Natural killer cell (primary cell): Measurements from ENCODE around the gene ZNF445. TPM values are rescaled to one million over a fixed set of nuclear protein-coding genes. Genes with fewer than 3 reads are reported as not detected.

ENCODE experiments used
- ATAC-seq, 3 donors: fragments of 150-1000 bp in 2 of 3; fragments of 200-7000 bp in 1 of 3; cut with Tn5 transposase; 1 replicate in 1 of 3; 2 replicates in 2 of 3; pipeline ENCODE4 v1.10.0; 2021; ENCODE audit warnings: mild to moderate bottlenecking in 2 of 3, moderate library complexity in 2 of 3
- DNase-seq, 2 donors: peaks; one replicate each; pipeline versions ENCODE4 v3.0.0 to v3.0.0-alpha.2; 2013 to 2021; ENCODE audit warnings: mixed read lengths in 1 of 2
- H3K27ac ChIP-seq: one replicate; pipeline ENCODE4 v1.5.1; 2013; ENCODE audit warnings: mild to moderate bottlenecking, low read length
- H3K27me3 ChIP-seq: one replicate; pipeline ENCODE4 v1.6.1; 2013; ENCODE audit warnings: low read length; ENCODE audit not compliant: control insufficient read depth, insufficient read depth
- H3K36me3 ChIP-seq: one replicate; pipeline ENCODE4 v1.6.1; 2013; ENCODE audit warnings: low read length; ENCODE audit not compliant: control insufficient read depth, insufficient read depth
- H3K4me1 ChIP-seq: one replicate; pipeline ENCODE4 v1.6.1; 2013; ENCODE audit warnings: low read length; ENCODE audit not compliant: control insufficient read depth, insufficient read depth
- H3K4me3 ChIP-seq: one replicate; pipeline ENCODE4 v1.5.1; 2013; ENCODE audit warnings: low read length
- H3K9me3 ChIP-seq: one replicate; pipeline ENCODE4 v1.6.1; 2013; ENCODE audit warnings: low read length; ENCODE audit not compliant: control insufficient read depth, insufficient read depth
- H3K27ac Mint-ChIP-seq, 2 donors: one replicate each; pipeline ENCODE4 v1.8.0; 2022; ENCODE audit warnings: mild to moderate bottlenecking in 2 of 2, mixed read lengths in 2 of 2, moderate library complexity in 1 of 2
- H3K27me3 Mint-ChIP-seq, 2 donors: one replicate each; pipeline ENCODE4 v1.8.0; 2022; ENCODE audit warnings: low read depth in 2 of 2, mixed read lengths in 2 of 2
- H3K36me3 Mint-ChIP-seq: one replicate; pipeline ENCODE4 v1.8.0; 2022; ENCODE audit warnings: mixed read lengths
- H3K4me1 Mint-ChIP-seq, 2 donors: one replicate each; pipeline ENCODE4 v1.8.0; 2022; ENCODE audit warnings: mixed read lengths in 2 of 2
- H3K4me3 Mint-ChIP-seq: one replicate; pipeline ENCODE4 v1.8.0; 2022; ENCODE audit warnings: mild to moderate bottlenecking, moderate library complexity, mixed read lengths
- H3K9me3 Mint-ChIP-seq, 2 donors: one replicate each; pipeline ENCODE4 v1.8.0; 2022; ENCODE audit warnings: mixed read lengths in 2 of 2
- WGBS: methylation state at CpG from one replicate; pipeline ENCODE4 v1.1.7; 2013; ENCODE audit warnings: missing lambda C conversion rate; ENCODE audit not compliant: insufficient coverage; 5-methylcytosine and 5-hydroxymethylcytosine counted together
- intact Hi-C: fragments of 100-400 bp; cut with micrococcal nuclease; formaldehyde crosslinking; loops from one replicate; pipeline ENCODE4 v1.14.2; 2022
- total RNA-seq, 4 donors: library from RNA; stranded (reverse); fragments of 120-200 nt in 1 of 4; gene quantifications; one replicate each; pipeline versions ENCODE4 v1.2.3 to v1.2.4, GENCODE V29; 2013 to 2022
- TF ChIP-seq, protein P1 (sequence below): fragments of 200-600 bp; IDR thresholded peaks from one replicate; pipeline ENCODE4 v1.8.0; 2022; ENCODE audit warnings: antibody characterized with exemption

Gene ZNF445
- total RNA-seq, 3 donors from 2014 or later (not counting 1 experiment from before 2014, with no cell fraction given) = 15.5 to 24.4 (median 17.4) TPM

DNA sequence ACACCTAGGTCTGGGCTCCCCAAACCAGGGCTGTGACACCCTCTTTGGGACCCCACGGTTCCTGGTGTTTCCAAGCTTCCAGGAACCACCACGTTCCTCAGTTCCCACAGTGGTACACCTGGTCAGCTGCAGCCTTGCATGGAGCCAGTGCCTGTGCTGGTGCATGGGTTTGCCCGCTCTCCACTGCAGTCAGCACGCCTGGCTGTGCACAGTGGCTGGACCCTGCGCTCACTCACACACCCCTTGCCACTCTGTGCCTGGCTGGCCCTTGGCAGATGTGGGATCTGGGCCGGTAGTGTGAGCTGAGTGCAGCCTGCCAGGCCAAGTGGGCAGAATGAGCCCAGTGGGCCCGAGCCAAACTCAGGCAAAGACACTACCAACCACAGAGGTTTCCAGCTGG, 90.1 kb downstream of the ZNF445 start:
- Histone ChIP-seq H3K36me3 (no peaks in the 10 kb centered on the region), H3K4me3 (no peak overlapping the region), H3K4me1 (no peaks in the 10 kb centered on the region), H3K27me3 (no peaks in the 10 kb centered on the region), H3K9me3 (peaks cover 8% of the 10 kb centered on the region), H3K27ac (no peak overlapping the region)
- Mint-ChIP-seq H3K9me3 (peaks cover 0 to 2% of the 10 kb centered on the region in 2 donors), H3K27ac (no peak overlapping the region), H3K4me1 (peaks cover 0 to 4% of the 10 kb centered on the region in 2 donors), H3K4me3 (no peak overlapping the region), H3K36me3 (no peaks in the 10 kb centered on the region), H3K27me3 (no peaks in the 10 kb centered on the region)
- intact Hi-C loops = no loop called here
- DNase-seq = no peak
- TF ChIP-seq, protein P1, sequence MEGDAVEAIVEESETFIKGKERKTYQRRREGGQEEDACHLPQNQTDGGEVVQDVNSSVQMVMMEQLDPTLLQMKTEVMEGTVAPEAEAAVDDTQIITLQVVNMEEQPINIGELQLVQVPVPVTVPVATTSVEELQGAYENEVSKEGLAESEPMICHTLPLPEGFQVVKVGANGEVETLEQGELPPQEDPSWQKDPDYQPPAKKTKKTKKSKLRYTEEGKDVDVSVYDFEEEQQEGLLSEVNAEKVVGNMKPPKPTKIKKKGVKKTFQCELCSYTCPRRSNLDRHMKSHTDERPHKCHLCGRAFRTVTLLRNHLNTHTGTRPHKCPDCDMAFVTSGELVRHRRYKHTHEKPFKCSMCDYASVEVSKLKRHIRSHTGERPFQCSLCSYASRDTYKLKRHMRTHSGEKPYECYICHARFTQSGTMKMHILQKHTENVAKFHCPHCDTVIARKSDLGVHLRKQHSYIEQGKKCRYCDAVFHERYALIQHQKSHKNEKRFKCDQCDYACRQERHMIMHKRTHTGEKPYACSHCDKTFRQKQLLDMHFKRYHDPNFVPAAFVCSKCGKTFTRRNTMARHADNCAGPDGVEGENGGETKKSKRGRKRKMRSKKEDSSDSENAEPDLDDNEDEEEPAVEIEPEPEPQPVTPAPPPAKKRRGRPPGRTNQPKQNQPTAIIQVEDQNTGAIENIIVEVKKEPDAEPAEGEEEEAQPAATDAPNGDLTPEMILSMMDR = no peak
- ATAC-seq = no peak
- WGBS = 96% methylated on average over 7 of the region's 7 CpGs

Other genes with a start within 250 kb of the ZNF445 start
- not detected for gene TOPAZ1, start 235.8 kb downstream of the ZNF445 start, total RNA-seq
- 10 to 100 TPM; 10.9 to 11.2 (median 11.0) TPM for gene TCAIM, start 138.9 kb downstream of the ZNF445 start, total RNA-seq
- 1 to 10 TPM; 1.7 to 6.5 (median 3.4) TPM for gene ZKSCAN7, start 77.5 kb upstream of the ZNF445 start, total RNA-seq
- gene ZNF660, start 107.3 kb upstream of the ZNF445 start, total RNA-seq = 1 to 10 TPM; 4.6 to 7.7 (median 7.3) TPM
- gene ZNF197, start 147.4 kb upstream of the ZNF445 start, total RNA-seq = 10 to 100 TPM in 2 of 3 donors, 1 to 10 TPM in 1; 10.0 to 15.7 (median 13.4) TPM
- gene ZNF35, start 171.1 kb upstream of the ZNF445 start, total RNA-seq = 10 to 100 TPM in 2 of 3 donors, 1 to 10 TPM in 1; 8.6 to 14.5 (median 10.9) TPM
- gene ZNF502, start 235.0 kb upstream of the ZNF445 start, total RNA-seq = 1 to 10 TPM; 2.8 to 7.0 (median 4.4) TPM